Natural killer cell (primary cell): Measurements from ENCODE around the gene USHBP1. TPM values are rescaled to one million over a fixed set of nuclear protein-coding genes. Genes with fewer than 3 reads are reported as not detected.
A peak's percentile ranks its signal among the peaks of the same experiment; 100 is the strongest.

Source experiments
- ATAC-seq, 3 donors: fragments of 150-1000 bp in 2 of 3; fragments of 200-7000 bp in 1 of 3; cut with Tn5 transposase; 1 replicate in 1 of 3; 2 replicates in 2 of 3; pipeline ENCODE4 v1.10.0; 2021; ENCODE audit warnings: mild to moderate bottlenecking in 2 of 3, moderate library complexity in 2 of 3
- DNase-seq, 2 donors: peaks; one replicate each; pipeline versions ENCODE4 v3.0.0 to v3.0.0-alpha.2; 2013 to 2021; ENCODE audit warnings: mixed read lengths in 1 of 2
- H3K27ac ChIP-seq: one replicate; pipeline ENCODE4 v1.5.1; 2013; ENCODE audit warnings: mild to moderate bottlenecking, low read length
- H3K27me3 ChIP-seq: one replicate; pipeline ENCODE4 v1.6.1; 2013; ENCODE audit warnings: low read length; ENCODE audit not compliant: control insufficient read depth, insufficient read depth
- H3K36me3 ChIP-seq: one replicate; pipeline ENCODE4 v1.6.1; 2013; ENCODE audit warnings: low read length; ENCODE audit not compliant: control insufficient read depth, insufficient read depth
- H3K4me1 ChIP-seq: one replicate; pipeline ENCODE4 v1.6.1; 2013; ENCODE audit warnings: low read length; ENCODE audit not compliant: control insufficient read depth, insufficient read depth
- H3K4me3 ChIP-seq: one replicate; pipeline ENCODE4 v1.5.1; 2013; ENCODE audit warnings: low read length
- H3K9me3 ChIP-seq: one replicate; pipeline ENCODE4 v1.6.1; 2013; ENCODE audit warnings: low read length; ENCODE audit not compliant: control insufficient read depth, insufficient read depth
- H3K27ac Mint-ChIP-seq, 2 donors: one replicate each; pipeline ENCODE4 v1.8.0; 2022; ENCODE audit warnings: mild to moderate bottlenecking in 2 of 2, mixed read lengths in 2 of 2, moderate library complexity in 1 of 2
- H3K27me3 Mint-ChIP-seq, 2 donors: one replicate each; pipeline ENCODE4 v1.8.0; 2022; ENCODE audit warnings: low read depth in 2 of 2, mixed read lengths in 2 of 2
- H3K36me3 Mint-ChIP-seq: one replicate; pipeline ENCODE4 v1.8.0; 2022; ENCODE audit warnings: mixed read lengths
- H3K4me1 Mint-ChIP-seq, 2 donors: one replicate each; pipeline ENCODE4 v1.8.0; 2022; ENCODE audit warnings: mixed read lengths in 2 of 2
- H3K4me3 Mint-ChIP-seq: one replicate; pipeline ENCODE4 v1.8.0; 2022; ENCODE audit warnings: mild to moderate bottlenecking, moderate library complexity, mixed read lengths
- H3K9me3 Mint-ChIP-seq, 2 donors: one replicate each; pipeline ENCODE4 v1.8.0; 2022; ENCODE audit warnings: mixed read lengths in 2 of 2
- CTCF ChIP-seq: fragments of 200-600 bp; IDR thresholded peaks from one replicate; pipeline ENCODE4 v1.8.0; 2022; ENCODE audit warnings: antibody characterized with exemption
- WGBS: methylation state at CpG from one replicate; pipeline ENCODE4 v1.1.7; 2013; ENCODE audit warnings: missing lambda C conversion rate; ENCODE audit not compliant: insufficient coverage; 5-methylcytosine and 5-hydroxymethylcytosine counted together
- intact Hi-C: fragments of 100-400 bp; cut with micrococcal nuclease; formaldehyde crosslinking; loops from one replicate; pipeline ENCODE4 v1.14.2; 2022
- total RNA-seq, 4 donors: library from RNA; stranded (reverse); fragments of 120-200 nt in 1 of 4; gene quantifications; one replicate each; pipeline versions ENCODE4 v1.2.3 to v1.2.4, GENCODE V29; 2013 to 2022

Gene USHBP1
- total RNA-seq, 3 donors from 2014 or later (not counting 1 experiment from before 2014, with no cell fraction given): not detected

GRCh38 chr19:17254636-17255035 is 9.9 kb downstream of the USHBP1 start:
- H3K27ac ChIP-seq: no peak overlapping the region
- Mint-ChIP-seq H3K4me3 (no peak overlapping the region), H3K36me3 (no peaks in the 10 kb centered on the region), H3K4me1 (no peaks in the 10 kb centered on the region), H3K27ac (no peak overlapping the region), H3K27me3 (no peaks in the 10 kb centered on the region), H3K9me3 (no peaks in the 10 kb centered on the region)
- ATAC-seq (no peak), DNase-seq (no peak)
- H3K27me3 ChIP-seq: no peaks in the 10 kb centered on the region
- H3K36me3 ChIP-seq: no peaks in the 10 kb centered on the region
- WGBS: 84% methylated on average over 10 of the region's 10 CpGs
- intact Hi-C loops: no loop called here
- no peak for TF ChIP-seq CTCF
- no peaks in the 10 kb centered on the region for H3K9me3 ChIP-seq
- H3K4me1 ChIP-seq: no peaks in the 10 kb centered on the region
- no peak overlapping the region for H3K4me3 ChIP-seq

DNA sequence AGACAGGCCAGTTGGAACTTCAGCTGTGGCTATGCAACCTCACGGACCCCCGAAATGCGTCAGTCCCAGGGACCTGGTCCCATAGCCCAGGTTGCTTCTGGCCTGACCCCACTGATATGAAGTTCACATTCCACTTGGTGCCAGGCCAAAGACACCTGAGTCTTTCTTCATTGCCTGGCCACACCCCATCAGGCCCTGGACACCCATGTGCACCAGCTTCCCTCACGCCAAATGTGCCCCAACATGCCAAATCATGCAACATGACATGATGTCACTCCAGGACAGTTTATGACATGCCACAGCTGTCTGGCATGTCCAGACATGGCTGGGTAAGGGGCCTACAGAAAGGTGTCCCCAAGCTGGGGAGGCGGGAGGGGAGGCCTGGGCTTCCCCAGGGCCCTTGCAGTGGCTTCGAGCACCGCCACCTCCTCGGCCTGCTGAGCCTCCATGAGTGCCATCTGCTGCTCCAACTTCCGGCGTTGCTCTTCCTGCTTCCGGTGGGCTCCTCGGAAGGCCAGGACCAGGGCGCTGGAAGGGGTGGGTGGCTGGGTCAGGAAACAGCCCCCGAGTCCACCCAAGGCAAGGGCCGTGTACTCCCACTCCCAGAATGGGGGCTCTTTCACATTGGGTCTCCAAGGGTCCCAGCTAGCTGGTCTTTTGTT is 14.5 kb downstream of the USHBP1 start:
- no peak overlapping the region for H3K4me3 Mint-ChIP-seq
- no peaks in the 10 kb centered on the region for H3K36me3 Mint-ChIP-seq
- DNase-seq (no peak), ATAC-seq (no peak)
- no peaks in the 10 kb centered on the region for H3K36me3 ChIP-seq
- H3K27me3 ChIP-seq: no peaks in the 10 kb centered on the region
- peaks cover 0 to 16% of the 10 kb centered on the region in 2 donors for H3K4me1 Mint-ChIP-seq
- no peaks in the 10 kb centered on the region for H3K9me3 Mint-ChIP-seq
- H3K27ac Mint-ChIP-seq: no peak overlapping the region
- 89% methylated on average over 15 of the region's 15 CpGs for WGBS
- H3K9me3 ChIP-seq: no peaks in the 10 kb centered on the region
- no peak overlapping the region for H3K27ac ChIP-seq
- H3K4me1 ChIP-seq: peaks cover 11% of the 10 kb centered on the region
- intact Hi-C loops: no loop called here
- no peak overlapping the region for H3K4me3 ChIP-seq
- H3K27me3 Mint-ChIP-seq: no peaks in the 10 kb centered on the region
- TF ChIP-seq CTCF: no peak

DNA sequence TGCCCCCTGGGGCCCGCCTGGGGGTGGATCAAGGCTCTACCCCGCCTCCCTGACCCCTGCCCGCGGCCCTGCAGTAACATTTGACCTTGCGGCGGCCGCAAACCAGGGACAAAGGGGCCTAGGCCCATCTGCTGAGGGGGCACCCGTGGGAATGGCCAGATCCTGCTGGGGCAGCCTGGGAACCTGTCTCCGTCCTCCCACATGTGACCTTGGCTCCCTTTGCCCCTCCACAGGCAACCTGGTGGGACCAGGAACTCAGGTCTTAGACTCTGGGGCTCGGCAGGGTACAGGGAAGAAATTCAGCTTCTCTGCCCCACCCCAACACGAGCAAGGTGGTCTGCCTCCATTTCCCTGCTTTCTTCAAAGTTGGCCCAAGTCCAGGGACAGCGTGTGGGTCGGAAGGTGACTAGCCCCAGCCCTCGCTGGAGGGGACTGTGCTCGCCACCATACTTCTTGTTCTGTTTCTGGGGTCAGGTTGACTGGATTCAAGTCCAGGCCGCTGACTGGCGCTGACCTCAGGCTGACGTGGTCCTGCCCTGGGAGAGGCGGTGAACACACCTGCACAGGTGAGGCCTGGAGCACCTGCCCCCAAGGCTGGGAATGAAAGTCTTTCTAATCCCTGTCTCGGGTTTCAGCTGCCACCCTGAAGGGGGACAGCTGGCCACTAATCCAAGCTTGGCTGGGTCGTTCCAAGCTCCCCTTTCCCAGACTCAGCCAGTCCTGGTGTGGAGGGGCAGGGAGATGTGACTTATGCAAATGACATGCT is 16.4 kb downstream of the USHBP1 start:
- Mint-ChIP-seq H3K36me3 (no peaks in the 10 kb centered on the region), H3K27ac (no peak overlapping the region), H3K4me3 (peak overlapping the region; percentile 17), H3K4me1 (peaks cover 0 to 16% of the 10 kb centered on the region in 2 donors), H3K27me3 (no peaks in the 10 kb centered on the region), H3K9me3 (no peaks in the 10 kb centered on the region)
- H3K4me1 ChIP-seq: peaks cover 19% of the 10 kb centered on the region
- intact Hi-C loops: no loop called here
- DNase-seq: no peak
- no peak for ATAC-seq
- no peaks in the 10 kb centered on the region for H3K27me3 ChIP-seq
- 96% methylated on average over 21 of the region's 21 CpGs for WGBS
- H3K36me3 ChIP-seq: no peaks in the 10 kb centered on the region
- H3K4me3 ChIP-seq: no peak overlapping the region
- H3K27ac ChIP-seq: no peak overlapping the region
- no peaks in the 10 kb centered on the region for H3K9me3 ChIP-seq
- no peak for TF ChIP-seq CTCF
